ENCODE results near the gene ARHGAP19. TPM values are rescaled to one million over a fixed set of nuclear protein-coding genes. Genes with fewer than 3 reads are reported as not detected.

ARHGAP19 gene
- total RNA-seq, 1 donor from 2014 or later, result 9.8 TPM

DNA sequence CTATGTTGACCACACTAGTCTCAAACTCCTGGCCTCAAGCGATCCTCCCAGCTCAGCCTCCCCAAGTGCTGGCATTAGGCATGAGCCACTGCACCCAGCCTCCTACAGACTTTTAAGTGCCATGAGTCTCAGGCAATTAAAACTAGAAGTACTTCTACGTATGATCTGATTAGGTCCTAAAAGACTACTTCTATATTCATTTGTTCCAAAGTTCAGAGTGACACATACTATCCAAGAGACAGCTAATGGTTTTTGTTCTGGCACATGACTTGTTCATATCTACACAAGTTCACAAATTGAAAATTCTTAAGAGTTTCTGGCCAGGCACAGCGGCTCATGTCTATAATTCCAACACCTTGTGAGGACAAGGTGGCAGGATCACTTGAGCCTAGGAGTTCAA is 11.7 kb downstream of the ARHGAP19 start:
- Mint-ChIP-seq H3K36me3 (ENCODE audit: unreplicated experiment) (no peaks in the 10 kb centered on the region), H3K9me3 (ENCODE audit: unreplicated experiment) (no peaks in the 10 kb centered on the region)

GRCh38 chr10:97279121-97279815 is 13.2 kb downstream of the ARHGAP19 start:
- H3K4me1 Mint-ChIP-seq (ENCODE audit: low read depth, unreplicated experiment), result peaks cover 12% of the 10 kb centered on the region
- H3K27me3 Mint-ChIP-seq (ENCODE audit: unreplicated experiment), result no peaks in the 10 kb centered on the region
- no peaks in the 10 kb centered on the region for H3K9me3 Mint-ChIP-seq (ENCODE audit: unreplicated experiment)
- no peak overlapping the region for H3K4me3 Mint-ChIP-seq (ENCODE audit: unreplicated experiment)
- H3K36me3 Mint-ChIP-seq (ENCODE audit: unreplicated experiment), result no peaks in the 10 kb centered on the region
- DNase-seq, result no peak
- H3K27ac Mint-ChIP-seq (ENCODE audit: unreplicated experiment), result no peak overlapping the region
- TF ChIP-seq, protein P1, sequence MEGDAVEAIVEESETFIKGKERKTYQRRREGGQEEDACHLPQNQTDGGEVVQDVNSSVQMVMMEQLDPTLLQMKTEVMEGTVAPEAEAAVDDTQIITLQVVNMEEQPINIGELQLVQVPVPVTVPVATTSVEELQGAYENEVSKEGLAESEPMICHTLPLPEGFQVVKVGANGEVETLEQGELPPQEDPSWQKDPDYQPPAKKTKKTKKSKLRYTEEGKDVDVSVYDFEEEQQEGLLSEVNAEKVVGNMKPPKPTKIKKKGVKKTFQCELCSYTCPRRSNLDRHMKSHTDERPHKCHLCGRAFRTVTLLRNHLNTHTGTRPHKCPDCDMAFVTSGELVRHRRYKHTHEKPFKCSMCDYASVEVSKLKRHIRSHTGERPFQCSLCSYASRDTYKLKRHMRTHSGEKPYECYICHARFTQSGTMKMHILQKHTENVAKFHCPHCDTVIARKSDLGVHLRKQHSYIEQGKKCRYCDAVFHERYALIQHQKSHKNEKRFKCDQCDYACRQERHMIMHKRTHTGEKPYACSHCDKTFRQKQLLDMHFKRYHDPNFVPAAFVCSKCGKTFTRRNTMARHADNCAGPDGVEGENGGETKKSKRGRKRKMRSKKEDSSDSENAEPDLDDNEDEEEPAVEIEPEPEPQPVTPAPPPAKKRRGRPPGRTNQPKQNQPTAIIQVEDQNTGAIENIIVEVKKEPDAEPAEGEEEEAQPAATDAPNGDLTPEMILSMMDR (IDR thresholded peaks at IDR 0.05; ENCODE audit: partially characterized antibody, unreplicated experiment), result no peak

More for the DNA sequence above, 11.7 kb downstream of the ARHGAP19 start:
- no peaks in the 10 kb centered on the region for H3K27me3 Mint-ChIP-seq (ENCODE audit: unreplicated experiment)
- no peak for DNase-seq
- TF ChIP-seq, protein P1 (IDR thresholded peaks at IDR 0.05; ENCODE audit: partially characterized antibody, unreplicated experiment), result no peak
- no peak overlapping the region for H3K27ac Mint-ChIP-seq (ENCODE audit: unreplicated experiment)
- H3K4me3 Mint-ChIP-seq (ENCODE audit: unreplicated experiment), result no peak overlapping the region
- peaks cover 12% of the 10 kb centered on the region for H3K4me1 Mint-ChIP-seq (ENCODE audit: low read depth, unreplicated experiment)

DNA sequence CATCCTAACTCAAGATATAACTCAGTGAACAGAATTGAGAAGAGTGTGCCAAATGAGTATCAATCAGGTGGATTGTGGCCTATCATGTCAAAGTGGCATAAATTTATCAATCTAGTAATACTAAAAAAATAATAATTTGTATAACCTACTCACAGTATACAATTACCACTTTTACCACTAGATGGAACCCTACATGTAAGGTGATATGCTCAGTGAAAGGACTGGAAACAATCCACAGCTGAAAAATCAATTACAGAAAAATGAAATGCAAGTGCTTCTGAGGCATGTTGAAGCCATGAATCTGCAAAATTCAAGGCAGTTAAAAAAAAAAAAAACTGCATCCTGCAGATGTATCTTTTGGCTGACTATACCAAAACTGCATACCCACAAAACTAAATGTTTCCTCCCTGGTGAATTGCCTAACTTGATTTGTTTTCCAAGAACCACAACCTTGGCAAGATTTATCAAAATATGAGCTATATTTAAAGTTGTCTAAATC is 13.9 kb downstream of the ARHGAP19 start:
- Mint-ChIP-seq H3K4me3 (ENCODE audit: unreplicated experiment) (no peak overlapping the region), H3K4me1 (ENCODE audit: low read depth, unreplicated experiment) (peaks cover 12% of the 10 kb centered on the region), H3K9me3 (ENCODE audit: unreplicated experiment) (no peaks in the 10 kb centered on the region), H3K27me3 (ENCODE audit: unreplicated experiment) (no peaks in the 10 kb centered on the region), H3K27ac (ENCODE audit: unreplicated experiment) (no peak overlapping the region), H3K36me3 (ENCODE audit: unreplicated experiment) (no peaks in the 10 kb centered on the region)
- TF ChIP-seq, protein P1 (IDR thresholded peaks at IDR 0.05; ENCODE audit: partially characterized antibody, unreplicated experiment), result peak; percentile 75
- no peak for DNase-seq

GRCh38 chr10:97277551-97277950 is 14.9 kb downstream of the ARHGAP19 start:
- H3K9me3 Mint-ChIP-seq (ENCODE audit: unreplicated experiment), result no peaks in the 10 kb centered on the region
- no peak overlapping the region for H3K4me3 Mint-ChIP-seq (ENCODE audit: unreplicated experiment)
- TF ChIP-seq, protein P1 (IDR thresholded peaks at IDR 0.05; ENCODE audit: partially characterized antibody, unreplicated experiment), result no peak
- no peak overlapping the region for H3K27ac Mint-ChIP-seq (ENCODE audit: unreplicated experiment)
- no peaks in the 10 kb centered on the region for H3K36me3 Mint-ChIP-seq (ENCODE audit: unreplicated experiment)
- H3K4me1 Mint-ChIP-seq (ENCODE audit: low read depth, unreplicated experiment), result peaks cover 12% of the 10 kb centered on the region
- no peaks in the 10 kb centered on the region for H3K27me3 Mint-ChIP-seq (ENCODE audit: unreplicated experiment)
- DNase-seq, result no peak

DNA sequence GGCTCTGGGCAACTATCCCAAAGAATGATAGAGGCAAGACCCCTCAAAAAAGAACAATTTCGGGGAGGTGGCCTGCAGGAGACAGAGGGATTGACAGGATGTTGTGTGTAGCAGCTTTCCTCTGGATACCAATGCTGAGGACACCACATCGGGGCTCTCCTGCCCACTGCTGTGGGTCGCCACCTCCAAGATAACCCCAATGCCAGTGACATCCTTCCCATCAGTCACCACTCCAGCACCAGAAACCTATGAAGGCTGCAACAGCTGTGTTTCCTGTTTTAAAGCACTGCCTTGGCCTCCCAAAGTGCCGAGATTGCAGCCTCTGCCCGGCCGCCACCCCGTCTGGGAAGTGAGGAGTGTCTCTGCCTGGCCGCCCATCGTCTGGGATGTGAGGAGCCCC is 17.6 kb downstream of the ARHGAP19 start:
- peaks cover 6% of the 10 kb centered on the region for H3K4me1 Mint-ChIP-seq (ENCODE audit: low read depth, unreplicated experiment)
- no peaks in the 10 kb centered on the region for H3K27me3 Mint-ChIP-seq (ENCODE audit: unreplicated experiment)
- H3K27ac Mint-ChIP-seq (ENCODE audit: unreplicated experiment), result no peak overlapping the region
- no peak for DNase-seq
- peaks cover 2% of the 10 kb centered on the region for H3K9me3 Mint-ChIP-seq (ENCODE audit: unreplicated experiment)
- peaks cover 5% of the 10 kb centered on the region for H3K36me3 Mint-ChIP-seq (ENCODE audit: unreplicated experiment)
- TF ChIP-seq, protein P1 (IDR thresholded peaks at IDR 0.05; ENCODE audit: partially characterized antibody, unreplicated experiment), result no peak
- no peak overlapping the region for H3K4me3 Mint-ChIP-seq (ENCODE audit: unreplicated experiment)

Data from glutamatergic neuron (in vitro differentiated cells).